Keratinocyte (primary cell): ENCODE data around the gene LYPD1. TPM values are rescaled to one million over a fixed set of nuclear protein-coding genes. Genes with fewer than 3 reads are reported as not detected.

Experiments
- DNase-seq: peaks from one replicate; pipeline ENCODE4 v3.0.0-alpha.2; 2011; ENCODE audit warnings: low read depth, missing footprints, low spot score
- FAIRE-seq: peaks from 2 replicates; lab custom pipeline; 2011; peaks lifted over from hg19 to GRCh38; lab: Jason Lieb, UNC
- H2AFZ ChIP-seq: 2 replicates; pipeline ENCODE4 v1.6.0; 2012; ENCODE audit warnings: low read length, control low read depth, inconsistent platforms; ENCODE audit not compliant: control insufficient read depth
- H3K27ac ChIP-seq: 2 replicates; pipeline ENCODE4 v1.5.1; 2011; ENCODE audit warnings: low read length; ENCODE audit not compliant: control insufficient read depth, insufficient read depth
- H3K27me3 ChIP-seq: 3 replicates; pipeline ENCODE4 v1.6.0; 2011; ENCODE audit warnings: low read length; ENCODE audit not compliant: control insufficient read depth, insufficient read depth; ENCODE audit errors: extremely low read depth
- H3K36me3 ChIP-seq, 2 experiments: 2 replicates in 1 of 2; 3 replicates in 1 of 2; pipeline ENCODE4 v1.5.1; 2011; ENCODE audit warnings: low read length in 2 of 2, mild to moderate bottlenecking in 1 of 2; ENCODE audit not compliant: control insufficient read depth in 2 of 2, insufficient read depth in 2 of 2; ENCODE audit errors: extremely low read depth in 1 of 2
- H3K4me1 ChIP-seq: 3 replicates; pipeline ENCODE4 v1.5.1; 2011; ENCODE audit warnings: low read length; ENCODE audit not compliant: control insufficient read depth, insufficient read depth; ENCODE audit errors: extremely low read depth
- H3K4me2 ChIP-seq: 3 replicates; pipeline ENCODE4 v1.6.0; 2011; ENCODE audit warnings: low read depth, low read length; ENCODE audit not compliant: control insufficient read depth, insufficient read depth; ENCODE audit errors: extremely low read depth
- H3K4me3 ChIP-seq, 3 experiments: fragments of 200-600 bp in 1 of 3; sonication (generic) in 1 of 3; 2 replicates in 2 of 3; 3 replicates in 1 of 3; pipeline ENCODE4 v1.5.1; 2011 to 2016; ENCODE audit warnings: low read length in 3 of 3, mild to moderate bottlenecking in 3 of 3, control low read depth in 2 of 3, inconsistent platforms in 1 of 3, low read depth in 1 of 3, mixed read lengths in 1 of 3, mixed run types in 1 of 3, moderate library complexity in 1 of 3; ENCODE audit not compliant: control insufficient read depth in 2 of 3, insufficient read depth in 2 of 3; ENCODE audit errors: extremely low read depth in 1 of 3
- H3K79me2 ChIP-seq: 2 replicates; pipeline ENCODE4 v1.6.0; 2012; ENCODE audit warnings: low read length; ENCODE audit not compliant: control insufficient read depth, insufficient read depth
- H3K9ac ChIP-seq: 3 replicates; pipeline ENCODE4 v1.6.0; 2011; ENCODE audit warnings: low read length; ENCODE audit not compliant: control insufficient read depth, insufficient read depth; ENCODE audit errors: extremely low read depth
- H3K9me1 ChIP-seq: 3 replicates; pipeline ENCODE4 v1.6.0; 2011; ENCODE audit warnings: low read length; ENCODE audit not compliant: control insufficient read depth, insufficient read depth; ENCODE audit errors: extremely low read depth
- H3K9me3 ChIP-seq: 2 replicates; pipeline ENCODE4 v1.5.1; 2012; ENCODE audit warnings: low read depth, low read length; ENCODE audit not compliant: control insufficient read depth
- H4K20me1 ChIP-seq: 3 replicates; pipeline ENCODE4 v1.6.0; 2011; ENCODE audit warnings: low read length; ENCODE audit not compliant: control insufficient read depth, insufficient read depth; ENCODE audit errors: extremely low read depth
- CTCF ChIP-seq, 3 experiments: IDR thresholded peaks in 1 of 3; conservative IDR thresholded peaks in 1 of 3; optimal IDR thresholded peaks in 1 of 3; 2 replicates in 2 of 3; 3 replicates in 1 of 3; pipeline versions ENCODE3 to v1.5.1; 2011; ENCODE audit warnings: low read length in 3 of 3, mild to moderate bottlenecking in 3 of 3, moderate library complexity in 2 of 3, control low read depth in 1 of 3, inconsistent platforms in 1 of 3; ENCODE audit not compliant: insufficient read depth in 2 of 3; ENCODE audit errors: extremely low read depth in 1 of 3
- EZH2 ChIP-seq: IDR thresholded peaks from one replicate; pipeline ENCODE4 v1.6.1; 2012; ENCODE audit warnings: inconsistent platforms, mild to moderate bottlenecking, low read length, moderate library complexity
- dilution Hi-C: fragments of 300-500 bp; cut with MboI; formaldehyde crosslinking; loops from one replicate; pipeline ENCODE4 v1.7.0; 2020; ENCODE audit warnings: low sequenced_read_pairs; ENCODE audit not compliant: extremely low pct_ligation_motif_present
- polyA plus RNA-seq, 5 experiments: library from polyadenylated mRNA; depleted of rRNA in 3 of 5; stranded (reverse) in 3 of 5; stranded (forward) in 1 of 5; unstranded in 1 of 5; fragments of >200 nt; gene quantifications; 1 replicate in 1 of 5; 2 replicates in 3 of 5; 3 replicates in 1 of 5; pipeline versions ENCODE4 v1.2.1 to v1.2.3, GENCODE V29; 2011 to 2012; ENCODE audit warnings: missing spikeins in 2 of 5, low read depth in 1 of 5, low replicate concordance in 1 of 5

Gene LYPD1
- polyA plus RNA-seq, 1 donor (not counting 4 experiments of a cell fraction or from before 2014, with no cell fraction given) = 0.03 TPM

- Histone ChIP-seq H3K9me3 (no peaks in the 10 kb centered on the region), H3K4me2 (no peak overlapping the region), H3K27ac (no peak overlapping the region), H3K79me2 (no peaks in the 10 kb centered on the region), H3K9ac (no peak overlapping the region), H3K4me3 (no peak overlapping the region), H3K9me1 (no peaks in the 10 kb centered on the region), H4K20me1 (no peaks in the 10 kb centered on the region), H3K27me3 (no peaks in the 10 kb centered on the region), H2AFZ (no peak overlapping the region), H3K36me3 (no peaks in the 10 kb centered on the region), H3K4me1 (peaks cover 3% of the 10 kb centered on the region)
- no peak for FAIRE-seq
- TF ChIP-seq CTCF (optimal IDR thresholded peaks at IDR 0.05 in 1 of 3, IDR thresholded peaks at IDR 0.05 in 1 of 3, conservative IDR thresholded peaks at IDR 0.05 in 1 of 3; ENCODE audit: extremely low read depth in 1 of 3, insufficient read depth in 2 of 3, low read length in 3 of 3) = no peak
- no peak for TF ChIP-seq EZH2
- no peak for DNase-seq
- dilution Hi-C loops = no loop called here
Observed at GRCh38 chr2:132654335-132654734, 15.7 kb downstream of the LYPD1 start.

GRCh38 chr2:132652474-132652873, 17.5 kb downstream of the LYPD1 start:
- Histone ChIP-seq H3K27me3 (no peaks in the 10 kb centered on the region), H4K20me1 (no peaks in the 10 kb centered on the region), H3K9me1 (no peaks in the 10 kb centered on the region), H3K4me1 (peaks cover 3% of the 10 kb centered on the region), H3K9me3 (no peaks in the 10 kb centered on the region), H2AFZ (no peak overlapping the region), H3K4me2 (no peak overlapping the region), H3K27ac (no peak overlapping the region), H3K9ac (no peak overlapping the region), H3K36me3 (no peaks in the 10 kb centered on the region), H3K79me2 (no peaks in the 10 kb centered on the region), H3K4me3 (no peak overlapping the region)
- TF ChIP-seq EZH2 (no peak), CTCF (optimal IDR thresholded peaks at IDR 0.05 in 1 of 3, IDR thresholded peaks at IDR 0.05 in 1 of 3, conservative IDR thresholded peaks at IDR 0.05 in 1 of 3; ENCODE audit: extremely low read depth in 1 of 3, insufficient read depth in 2 of 3, low read length in 3 of 3) (no peak)
- FAIRE-seq (no peak), DNase-seq (no peak)
- dilution Hi-C loops = no loop called here
